ENCODE data around the gene ZBTB20.
"Not testable (repeated sequence)": the region's sequence is repeated elsewhere in the genome, so short reads cannot be mapped to it uniquely, and the experiment has no call there.

The ZBTB20 gene

DNA sequence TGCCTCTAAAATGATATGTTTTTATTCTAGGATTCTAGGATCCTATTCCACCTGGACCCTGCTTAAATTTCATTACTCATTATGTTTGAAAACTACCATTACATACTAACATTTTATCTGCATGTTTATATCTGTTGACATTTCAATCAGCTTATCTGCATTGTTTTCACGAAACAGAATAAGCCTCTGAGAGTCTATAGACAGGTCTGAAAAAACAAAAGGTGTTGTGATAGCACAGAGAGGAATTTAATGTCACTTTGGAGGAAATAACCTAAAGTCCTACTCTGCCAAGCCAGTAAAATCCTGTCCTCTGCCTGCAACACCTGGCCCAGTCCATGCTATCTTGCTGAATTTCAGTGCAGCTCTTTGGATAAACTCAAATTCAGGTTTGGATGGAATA, 315.2 kb downstream of the ZBTB20 start:
- no peak for DNase-seq (ENCODE audit: low spot score)

DNA sequence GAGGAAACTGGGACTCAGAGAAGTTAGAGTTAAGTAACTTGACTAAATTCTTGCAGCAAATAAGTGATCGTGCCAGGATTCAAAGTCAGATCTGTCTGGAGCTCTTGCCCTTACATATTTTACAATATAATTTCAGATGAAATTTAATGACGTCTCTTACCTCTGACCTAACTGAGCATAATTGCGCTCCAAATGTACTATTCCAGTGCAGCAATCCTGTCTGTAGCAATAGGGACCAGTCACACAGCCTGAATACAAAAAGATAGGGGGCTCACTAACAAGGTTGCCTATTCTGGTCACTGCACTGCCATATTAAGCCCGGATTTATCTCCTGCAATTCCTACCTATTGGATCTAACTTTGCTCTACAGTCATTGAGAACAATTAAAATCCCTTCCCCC, 316.4 kb downstream of the ZBTB20 start:
- DNase-seq (ENCODE audit: low spot score): no peak

DNA sequence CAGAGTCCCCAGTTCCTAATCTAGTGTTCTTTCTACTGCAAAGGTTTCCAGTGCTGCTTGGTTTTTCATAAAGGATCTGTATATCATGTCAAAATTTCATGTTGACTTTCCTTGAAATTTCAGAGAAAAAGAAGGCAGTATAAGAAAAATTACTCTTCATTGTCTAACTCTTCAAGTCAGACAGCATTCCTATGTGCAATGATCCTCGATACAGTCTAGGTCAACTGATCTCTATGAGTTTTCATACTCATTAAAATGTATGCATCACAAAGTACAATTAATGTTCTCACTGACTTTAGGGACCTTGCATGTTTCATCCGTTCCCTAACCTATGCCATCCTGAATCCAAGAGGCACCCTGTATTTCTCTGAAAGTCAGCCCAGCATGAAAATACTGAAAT, 317.3 kb downstream of the ZBTB20 start:
- no peak for DNase-seq (ENCODE audit: low spot score)

DNA sequence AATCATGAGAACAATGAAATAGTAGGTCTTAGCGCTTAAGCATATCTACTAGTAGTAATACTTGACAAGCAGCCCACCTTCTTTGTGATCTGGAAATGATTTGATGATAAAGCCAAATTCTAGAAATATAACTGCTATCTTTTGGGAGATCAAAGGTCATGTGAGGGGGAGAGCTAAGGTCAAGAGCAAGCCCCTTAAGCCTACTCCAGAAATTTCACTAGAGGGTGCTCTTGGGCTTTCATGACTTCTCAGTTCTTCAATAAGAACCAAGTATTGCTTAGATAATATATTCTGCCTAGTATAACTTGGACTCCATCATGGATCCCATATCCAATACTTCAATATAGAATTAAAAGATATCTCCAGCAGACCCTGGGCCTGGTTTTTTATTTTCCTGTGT, 319.6 kb downstream of the ZBTB20 start:
- peak; percentile 17 for DNase-seq (ENCODE audit: low spot score)

DNA sequence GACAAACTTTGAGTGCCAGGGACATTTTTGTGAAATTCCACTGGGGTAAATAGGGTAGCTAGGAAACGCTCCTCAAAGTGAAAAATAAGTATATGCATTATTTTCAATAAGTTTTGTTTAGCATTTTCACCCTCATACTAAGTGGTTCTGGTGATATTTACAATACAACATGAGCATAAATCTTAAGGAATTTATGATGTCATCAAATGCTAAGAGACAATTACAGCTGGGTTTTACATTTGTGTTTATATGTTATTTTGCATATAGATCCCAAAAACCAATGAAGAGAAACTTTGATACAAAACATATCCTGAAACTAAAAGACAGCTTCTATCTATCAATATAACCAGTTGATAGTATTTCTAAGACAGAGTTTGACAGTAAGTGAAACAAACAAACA, 323.1 kb downstream of the ZBTB20 start:
- DNase-seq (ENCODE audit: low spot score): no peak

DNA sequence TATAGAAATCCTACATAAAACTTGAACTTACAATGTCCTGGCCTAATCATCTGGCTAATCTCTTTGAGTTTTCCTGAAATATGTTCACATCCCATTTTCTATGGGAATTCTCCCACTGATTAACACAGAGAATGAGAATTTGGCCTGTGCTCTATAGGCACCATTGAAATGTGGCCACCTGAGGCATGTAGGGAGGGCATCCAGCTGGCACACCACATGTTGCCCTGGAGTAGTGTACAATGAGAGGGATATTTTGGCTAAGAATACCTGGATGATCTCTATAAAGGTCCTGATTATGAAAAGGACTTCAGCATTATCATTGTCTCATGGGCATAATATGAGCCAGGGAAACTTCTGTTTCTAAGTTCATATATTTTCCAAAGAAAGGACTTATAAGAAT, 324.0 kb downstream of the ZBTB20 start:
- DNase-seq (ENCODE audit: low spot score): no peak

DNA sequence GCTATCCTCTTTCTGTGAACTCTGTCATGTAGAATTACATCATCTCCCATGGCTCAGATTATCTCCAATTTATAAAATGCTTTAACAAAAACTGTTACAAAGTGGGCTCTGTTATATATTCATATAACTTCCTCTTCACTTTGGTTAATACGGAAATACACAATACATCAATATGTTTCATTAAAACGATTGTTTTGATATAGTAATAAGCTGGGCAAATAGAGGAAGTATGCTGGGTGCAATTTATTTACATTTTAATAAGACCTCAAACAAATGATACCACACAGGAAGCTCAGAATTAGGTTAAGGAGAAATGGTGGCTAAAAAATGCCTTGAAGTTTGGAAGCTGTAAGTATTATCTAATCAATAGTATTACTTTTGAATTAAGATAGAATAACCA, 331.0 kb downstream of the ZBTB20 start:
- DNase-seq (ENCODE audit: low spot score): no peak

DNA sequence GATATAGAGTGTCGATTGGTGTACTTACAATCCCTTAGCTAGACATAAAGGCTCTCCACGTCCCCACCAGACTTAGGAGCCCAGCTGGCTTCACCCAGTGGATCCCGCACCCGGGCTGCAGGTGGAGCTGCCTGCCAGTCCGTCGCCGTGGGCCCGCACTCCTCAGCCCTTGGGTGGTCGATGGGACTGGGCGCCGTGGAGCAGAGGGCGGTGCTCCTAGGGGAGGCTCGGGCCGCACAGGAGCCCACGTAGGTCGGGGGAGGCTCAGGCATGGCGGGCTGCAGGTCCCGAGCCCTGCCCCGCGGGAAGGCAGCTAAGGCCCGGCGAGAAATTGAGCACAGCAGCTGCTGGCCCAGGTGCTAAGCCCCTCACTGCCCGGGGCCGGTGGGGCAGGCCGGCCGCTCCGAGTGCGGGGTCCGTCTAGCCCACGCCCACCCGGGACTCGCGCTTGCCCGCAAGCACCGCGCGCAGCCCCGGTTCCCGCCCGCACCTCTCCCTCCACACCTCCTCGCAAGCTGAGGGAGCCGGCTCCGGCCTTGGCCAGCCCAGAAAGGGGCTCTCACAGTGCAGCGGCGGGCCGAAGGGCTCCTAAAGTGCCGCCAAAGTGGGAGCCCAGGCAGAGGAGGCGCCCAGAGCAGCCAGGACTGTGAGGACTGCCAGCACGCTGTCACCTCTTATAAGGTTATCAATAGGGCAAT, 334.4 kb downstream of the ZBTB20 start:
- DNase-seq (ENCODE audit: low spot score): not testable (repeated sequence)

DNA sequence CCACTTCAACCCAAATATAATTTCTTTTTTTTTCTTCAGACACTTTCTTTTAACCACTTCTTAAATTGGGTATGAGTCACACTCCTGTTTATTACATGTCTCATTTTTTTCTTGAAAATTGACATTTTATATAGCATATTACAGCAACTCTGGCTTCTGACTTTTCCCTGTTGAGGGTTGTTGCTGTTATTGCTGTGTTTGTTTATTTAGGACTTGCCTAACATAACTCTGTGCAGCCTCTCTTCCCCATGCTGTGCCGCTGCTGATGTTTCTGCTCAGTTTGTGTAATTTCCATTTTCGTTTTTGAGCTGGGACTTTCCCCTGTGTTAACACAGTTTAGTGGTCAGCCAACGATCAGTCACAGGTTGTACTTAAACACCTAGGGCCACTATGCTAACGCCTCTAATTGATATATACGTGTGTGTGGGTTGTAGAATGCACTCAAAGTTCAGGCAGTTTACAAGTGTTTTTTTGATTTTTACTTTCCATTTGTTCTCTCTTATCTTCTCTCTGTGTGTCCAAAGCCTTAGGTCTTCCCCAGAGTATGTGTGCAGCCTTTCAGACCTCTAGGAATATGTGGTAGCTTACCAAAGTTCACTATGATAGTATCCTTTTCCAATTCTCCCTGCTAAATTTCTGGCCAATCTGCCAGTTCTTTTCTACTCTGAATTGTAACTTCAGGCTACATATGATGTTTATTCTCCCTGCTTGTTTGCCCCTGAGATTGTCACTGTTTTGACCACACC, 337.2 kb downstream of the ZBTB20 start:
- DNase-seq (ENCODE audit: low spot score): peak; percentile 51

DNA sequence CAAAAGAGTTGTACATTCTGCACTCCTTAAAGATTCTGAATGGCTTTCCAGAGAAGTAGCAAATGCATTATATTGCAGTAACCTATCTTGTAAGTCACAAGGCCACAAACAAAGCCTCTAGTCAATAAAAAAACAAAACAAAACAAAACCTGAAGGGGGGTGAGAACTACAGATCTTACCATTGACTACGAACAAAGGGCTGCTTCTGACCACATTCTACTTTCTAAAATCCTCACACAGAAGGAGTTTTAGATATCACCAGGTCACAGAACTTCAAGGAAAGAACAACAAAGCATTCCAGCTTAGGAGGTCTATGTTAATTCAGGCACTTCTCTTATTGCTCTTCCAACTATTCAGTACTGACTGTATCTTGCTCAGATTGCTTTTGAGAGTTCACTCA, 343.0 kb downstream of the ZBTB20 start:
- DNase-seq (ENCODE audit: low spot score): no peak

DNA sequence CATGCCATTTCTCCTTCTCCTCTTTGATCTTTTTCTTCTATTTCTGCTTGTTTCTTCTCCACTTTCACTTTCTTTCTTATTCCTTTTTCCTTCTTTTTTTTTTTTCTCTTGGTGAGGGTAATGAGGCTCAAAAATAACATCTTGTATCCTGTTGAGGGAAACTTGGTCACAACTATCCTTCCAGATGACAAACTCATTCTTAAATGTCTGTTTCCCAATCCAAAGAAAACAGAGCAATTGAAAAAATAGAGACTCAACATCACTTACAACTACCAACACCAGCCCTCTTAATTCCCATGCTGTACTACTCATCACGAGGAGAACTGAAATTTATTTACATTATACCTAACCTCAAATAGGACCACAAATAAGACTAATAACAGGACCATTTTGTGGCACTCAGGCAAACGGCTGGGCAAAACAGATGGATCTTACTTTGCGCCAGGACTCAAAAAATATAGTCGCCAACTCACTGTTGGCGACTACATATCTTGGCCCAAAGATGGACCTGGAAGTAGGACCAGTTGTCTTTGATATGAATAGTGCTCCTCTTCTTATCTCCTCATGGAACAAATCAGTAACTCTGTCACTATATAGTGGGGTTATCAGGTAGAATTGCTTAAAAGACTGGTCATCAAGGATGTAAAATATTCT, 343.9 kb downstream of the ZBTB20 start:
- no peak for DNase-seq (ENCODE audit: low spot score)

DNA sequence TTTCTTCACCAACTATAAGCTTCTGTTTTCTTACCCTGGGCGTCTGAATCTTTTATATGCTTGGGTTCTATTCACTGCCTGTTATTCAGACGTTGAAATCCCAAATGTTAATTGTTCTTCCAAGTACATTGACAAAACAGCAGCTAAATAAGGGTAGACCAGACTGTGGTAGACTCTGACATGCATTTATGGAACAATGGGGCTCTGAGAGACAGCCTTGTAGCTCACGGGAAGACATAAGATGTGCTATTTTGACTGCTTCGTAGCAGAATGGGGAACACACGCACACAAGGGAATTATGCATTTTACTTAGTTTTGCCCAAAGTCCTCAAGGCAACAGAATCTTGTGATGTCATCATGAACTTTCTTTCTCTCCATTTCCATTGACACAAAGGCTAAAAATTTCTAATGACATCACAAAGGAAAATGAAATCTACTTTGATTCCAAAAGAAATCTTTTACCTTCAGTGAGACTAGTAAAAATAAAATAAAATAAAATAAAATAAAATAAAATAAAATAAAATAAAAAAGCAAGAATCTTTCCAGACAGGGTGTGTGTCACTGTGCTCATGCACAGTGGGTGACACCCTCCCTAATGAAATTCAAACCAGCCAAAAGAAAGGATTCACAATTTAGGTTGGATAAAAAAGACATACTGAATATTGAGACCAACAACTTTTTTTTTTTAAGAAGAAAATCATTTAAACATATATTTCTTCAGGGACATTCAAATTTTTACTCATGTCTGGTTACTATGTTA, 346.6 kb downstream of the ZBTB20 start:
- DNase-seq (ENCODE audit: low spot score): no peak

DNA sequence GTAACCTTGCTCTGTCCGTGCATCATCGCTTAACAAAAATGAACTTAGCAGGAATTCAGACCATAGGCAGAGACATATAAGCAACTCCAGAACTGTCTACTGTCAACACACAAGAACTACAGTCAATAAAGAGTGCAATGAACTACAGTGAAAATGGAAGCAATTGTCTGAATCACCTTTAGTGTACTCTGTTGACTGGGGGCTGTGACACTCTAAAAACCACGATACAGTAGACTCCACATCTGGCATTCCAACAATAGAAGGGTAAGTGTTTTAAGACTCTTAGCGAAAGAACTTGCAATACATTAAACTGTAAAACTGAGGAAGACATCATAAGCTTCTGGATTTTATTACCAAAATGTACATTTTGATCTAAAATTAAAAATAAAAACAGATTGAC, 347.3 kb downstream of the ZBTB20 start:
- no peak for DNase-seq (ENCODE audit: low spot score)

DNA sequence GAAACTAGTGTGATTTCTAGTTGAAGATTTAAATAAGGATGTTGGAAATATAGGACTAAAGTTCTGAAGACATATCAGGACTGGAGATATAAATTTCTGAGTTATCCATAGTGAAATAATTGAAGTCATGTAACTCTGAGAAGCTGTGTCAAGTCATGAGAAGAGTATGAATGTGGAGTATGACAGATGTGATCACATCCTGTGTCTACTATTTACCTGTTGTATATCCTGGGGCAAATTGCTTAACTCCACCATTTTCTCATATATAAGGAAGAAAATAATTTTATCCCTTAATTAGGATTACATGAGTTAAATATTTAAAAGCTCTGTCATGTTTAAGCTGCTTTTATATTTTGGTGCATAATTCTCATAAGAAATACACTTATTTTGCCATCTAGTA, 350.3 kb downstream of the ZBTB20 start:
- DNase-seq (ENCODE audit: low spot score): no peak

DNA sequence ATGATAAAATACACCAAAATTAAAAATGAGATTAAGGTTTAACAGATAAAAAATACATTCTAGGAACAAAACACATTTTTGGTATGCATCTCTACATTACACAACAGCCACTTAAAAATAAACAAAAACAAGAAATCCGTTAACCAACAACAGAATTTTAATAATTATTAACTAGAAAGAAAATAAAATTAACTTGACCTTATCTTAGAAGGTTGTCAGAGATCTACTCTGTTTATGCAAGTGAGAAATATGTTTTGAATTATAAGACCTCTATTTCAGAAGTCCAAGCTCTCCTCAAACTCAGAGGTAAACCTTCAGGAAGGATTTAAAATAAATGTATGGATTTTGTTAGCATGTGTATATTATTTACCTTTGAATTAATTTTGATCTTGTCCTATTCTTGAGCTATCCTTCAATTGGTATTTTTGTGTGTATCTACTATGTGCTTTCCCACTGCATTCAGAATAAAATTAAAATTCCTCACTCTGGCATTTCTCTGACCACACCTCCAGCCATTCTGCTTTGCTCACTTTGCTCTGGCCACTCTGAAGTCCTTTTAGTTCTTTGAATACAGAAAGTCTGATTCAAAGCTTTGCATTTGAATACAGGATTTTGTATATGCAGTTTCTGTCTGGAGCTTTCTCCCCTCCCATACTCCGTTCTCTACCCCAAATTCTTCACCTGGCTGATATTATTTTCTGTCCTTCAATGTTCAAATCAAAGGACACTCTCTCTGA, 352.0 kb downstream of the ZBTB20 start:
- no peak for DNase-seq (ENCODE audit: low spot score)

DNA sequence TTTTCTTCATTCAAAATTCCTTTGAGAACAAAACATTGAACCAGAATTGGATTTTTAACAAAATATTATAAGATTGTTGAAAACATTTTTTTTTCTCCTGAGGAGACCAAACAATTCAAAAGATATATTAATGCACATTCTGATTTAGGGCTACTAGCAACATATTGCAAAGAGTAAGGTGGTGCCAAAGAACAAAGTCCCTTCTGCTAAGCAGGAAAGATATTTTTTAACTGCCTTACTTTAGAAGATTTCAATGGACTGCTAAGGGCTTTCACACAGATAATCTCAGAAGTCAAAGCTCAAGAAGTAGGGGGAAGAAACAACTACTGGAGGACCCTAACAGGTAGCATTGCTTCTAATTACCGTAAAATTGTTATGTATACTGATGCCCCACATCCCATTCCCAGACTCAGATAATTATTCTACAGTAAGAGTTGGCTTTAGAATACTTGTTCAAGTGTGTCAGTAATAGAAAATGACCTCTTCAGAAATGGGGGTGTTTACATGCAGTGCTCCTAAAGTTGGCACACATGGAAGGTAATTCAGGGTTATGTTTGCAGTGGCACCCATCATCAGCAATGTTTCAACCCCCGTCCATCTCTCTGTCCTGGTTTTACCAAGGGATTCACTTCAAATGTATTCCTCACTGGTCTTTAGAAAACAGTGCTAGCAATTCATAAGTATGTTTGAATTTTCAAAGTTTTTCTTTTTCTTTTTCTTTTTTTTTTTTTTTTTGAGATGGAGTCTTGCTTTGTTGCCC, 354.7 kb downstream of the ZBTB20 start:
- DNase-seq (ENCODE audit: low spot score): no peak

DNA sequence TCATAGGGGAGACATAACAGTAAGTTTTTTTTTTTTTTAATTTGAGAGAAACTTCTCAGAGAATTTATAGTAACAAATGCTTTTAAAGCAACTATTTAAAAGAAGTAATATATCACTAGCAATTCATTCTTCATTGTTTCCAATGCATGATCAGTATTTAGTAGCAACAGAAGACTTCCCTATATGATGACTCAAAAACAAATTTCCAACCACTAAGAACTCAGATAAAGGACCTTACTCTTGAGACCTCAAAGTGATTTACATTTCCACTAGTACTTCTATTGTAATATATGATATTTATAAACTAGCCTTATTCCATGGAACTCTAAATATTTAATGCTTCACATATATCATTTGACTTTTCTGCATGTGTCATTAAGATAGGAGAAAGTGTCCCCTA, 356.3 kb downstream of the ZBTB20 start:
- no peak for DNase-seq (ENCODE audit: low spot score)

DNA sequence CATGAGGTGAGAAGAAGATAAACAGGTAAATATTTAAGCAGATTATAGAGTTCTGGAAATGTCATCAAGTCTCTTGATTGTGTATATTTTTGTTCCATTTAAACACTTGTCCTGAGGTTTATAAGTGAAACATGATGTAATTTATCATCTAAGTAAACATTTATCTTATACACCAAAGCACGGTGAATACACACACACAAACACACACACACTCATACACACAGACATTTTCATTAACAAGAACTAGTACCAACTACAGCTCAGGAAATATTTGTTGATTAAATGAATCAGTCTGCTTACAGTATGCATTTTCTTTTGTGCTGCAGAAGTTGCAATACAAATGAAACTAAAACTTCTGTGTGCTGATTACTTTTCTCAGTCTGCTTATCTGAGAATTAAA, 357.3 kb downstream of the ZBTB20 start:
- no peak for DNase-seq (ENCODE audit: low spot score)

DNA sequence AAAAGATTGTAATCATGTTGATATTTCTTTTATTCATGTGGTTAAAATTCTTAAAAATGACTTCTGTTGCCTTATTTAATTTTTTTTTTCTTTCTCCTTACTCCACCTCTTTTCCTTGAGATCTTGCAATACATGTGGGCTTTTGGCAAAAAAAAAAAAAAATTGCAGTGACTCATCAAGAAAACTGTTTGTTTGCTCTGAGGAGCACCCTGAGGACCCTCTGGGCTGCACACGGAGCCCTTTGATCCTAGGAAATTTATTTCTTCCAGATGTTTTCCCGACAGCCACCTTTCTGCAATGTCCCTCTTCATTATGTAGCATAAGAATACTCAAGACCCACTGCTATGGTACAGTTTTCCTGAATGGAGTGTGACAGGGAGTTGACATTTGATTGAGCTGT, 371.7 kb downstream of the ZBTB20 start:
- no peak for DNase-seq (ENCODE audit: low spot score)

DNA sequence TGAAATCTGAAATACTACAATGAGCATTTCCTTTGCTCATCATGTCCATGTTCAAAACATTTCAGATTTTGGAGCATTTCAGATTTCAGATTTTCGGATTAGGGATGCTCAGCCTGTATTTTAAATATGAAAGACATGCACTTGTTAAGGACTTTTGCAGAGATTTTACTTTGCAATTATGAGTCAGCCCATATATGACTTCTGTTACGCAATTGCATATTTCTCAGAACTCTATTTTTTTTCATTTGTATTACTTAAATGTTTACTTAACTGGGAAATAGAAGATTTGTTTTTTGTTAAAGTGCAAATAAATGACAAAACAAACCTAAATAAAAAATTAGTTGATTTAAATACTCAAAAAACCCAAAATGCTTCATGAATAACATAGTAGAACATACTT, 376.2 kb downstream of the ZBTB20 start:
- DNase-seq (ENCODE audit: low spot score): no peak

DNA sequence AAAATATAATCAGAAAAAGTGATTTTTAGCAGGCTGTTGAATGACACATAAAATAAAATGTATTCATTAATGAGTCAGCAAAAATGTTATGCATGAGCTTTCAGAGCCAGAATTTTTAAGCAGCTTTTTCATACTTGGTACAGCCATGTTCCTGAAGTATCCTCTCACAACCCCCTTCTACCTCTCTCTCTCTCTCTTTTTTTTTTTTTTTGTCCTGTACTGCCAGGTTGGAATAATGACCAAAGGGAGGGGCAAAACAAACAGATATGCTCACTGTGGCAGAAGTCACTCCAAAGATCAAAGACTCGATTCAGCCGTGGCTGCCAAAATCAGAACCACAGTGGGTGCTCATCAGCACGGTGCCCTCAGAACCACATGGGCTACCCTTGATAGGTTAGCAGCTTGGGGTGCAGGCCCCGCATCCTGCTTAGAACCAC, 383.0 kb downstream of the ZBTB20 start:
- DNase-seq (ENCODE audit: low spot score): no peak

Data from CD4-positive, alpha-beta T cell treated with Interleukin-2 at 100 ng/mL for 4 hours (primary cell).